K562 (cell line): ENCODE results near the gene MYO1E. TPM values are rescaled to one million over a fixed set of nuclear protein-coding genes. Genes with fewer than 3 reads are reported as not detected.

ENCODE experiments used
- ATAC-seq: fragments of 200-7000 bp; cut with Tn5 transposase; 3 replicates; pipeline ENCODE4 v1.9.1; 2020; ENCODE audit warnings: moderate library complexity
- BruUV-seq: library from RNA; stranded (reverse); fragments of 400-500 nt; replicated peaks from 2 replicates; lab custom pipeline; 2021; lab: Mats Ljungman, UMichigan
- CTCF ChIA-PET: fragments of 300-600 bp; formaldehyde crosslinking; extraction: SDS; loops from one replicate; lab custom pipeline; 2021; ENCODE audit warnings: low intra/inter-chr PET ratio; lab: Yijun Ruan, JAX
- POLR2A ChIA-PET: fragments of 300-600, 350-650 bp; sonication (Branson Sonifier 250); formaldehyde crosslinking; extraction: SDS; loops from one replicate; lab custom pipeline; 2021; ENCODE audit warnings: antibody characterized with exemption, inconsistent platforms; lab: Yijun Ruan, JAX
- DNase-seq, 4 experiments: peaks; one replicate each; pipeline versions ENCODE4 v3.0.0 to v3.0.0-alpha.2; 2011 to 2018; ENCODE audit warnings: low spot score in 3 of 4, mixed read lengths in 3 of 4; ENCODE audit errors: extremely low read depth in 1 of 4
- FAIRE-seq: peaks from 2 replicates; lab custom pipeline; 2011; peaks lifted over from hg19 to GRCh38; lab: Jason Lieb, UNC
- H2AFZ ChIP-seq: 2 replicates; pipeline ENCODE4 v1.6.0; 2011; ENCODE audit warnings: low read depth, low read length, control low read depth, inconsistent platforms
- H3K27ac ChIP-seq: fragments of 200-600 bp; 3 replicates; pipeline ENCODE4 v1.8.0; 2011; ENCODE audit warnings: low read depth, mild to moderate bottlenecking, control low read depth, inconsistent platforms, low read length, moderate library complexity, mixed read lengths; ENCODE audit errors: extremely low read depth
- H3K27me3 ChIP-seq, 2 experiments: fragments of 300-600 bp in 1 of 2; 2 replicates in 1 of 2; 3 replicates in 1 of 2; pipeline versions ENCODE4 v1.6.0 to v1.8.0; 2011; ENCODE audit warnings: inconsistent platforms in 2 of 2, low read length in 2 of 2, mild to moderate bottlenecking in 1 of 2, mixed read lengths in 1 of 2, moderate library complexity in 1 of 2; ENCODE audit not compliant: control insufficient read depth in 2 of 2, insufficient read depth in 2 of 2
- H3K36me3 ChIP-seq: fragments of 300-600 bp; 3 replicates; pipeline ENCODE4 v1.8.0; 2011; ENCODE audit warnings: mild to moderate bottlenecking, low read length, inconsistent platforms; ENCODE audit not compliant: control insufficient read depth, insufficient read depth
- H3K4me1 ChIP-seq, 2 experiments: fragments of 200-600 bp in 1 of 2; replicated peaks in 1 of 2; 2 replicates in 1 of 2; 3 replicates in 1 of 2; pipeline versions ENCODE4 v1.5.1 to v1.8.0; 2011; ENCODE audit warnings: inconsistent platforms in 2 of 2, low read length in 2 of 2, mild to moderate bottlenecking in 1 of 2, mixed read lengths in 1 of 2, moderate library complexity in 1 of 2; ENCODE audit not compliant: control insufficient read depth in 2 of 2, insufficient read depth in 2 of 2
- H3K4me2 ChIP-seq: 2 replicates; pipeline ENCODE4 v1.6.1; 2011; ENCODE audit warnings: low read length, control low read depth, inconsistent platforms, mixed read lengths; ENCODE audit not compliant: insufficient read depth
- H3K4me3 ChIP-seq: fragments of 200-600 bp; sonication (generic), shearing (Covaris generic); 2 replicates; pipeline ENCODE4 v1.5.1; 2016; ENCODE audit warnings: control low read depth, inconsistent platforms
- H3K79me2 ChIP-seq: fragments of 200-600 bp; 3 replicates; pipeline ENCODE4 v1.8.0; 2011; ENCODE audit warnings: low read length, inconsistent platforms; ENCODE audit not compliant: control insufficient read depth, insufficient read depth
- H3K9ac ChIP-seq, 2 experiments: 2 replicates each; pipeline versions ENCODE4 v1.6.0 to v1.6.1; 2011; ENCODE audit warnings: low read depth in 2 of 2, low read length in 2 of 2, control low read depth in 1 of 2, inconsistent platforms in 1 of 2, mild to moderate bottlenecking in 1 of 2, mixed read lengths in 1 of 2; ENCODE audit not compliant: insufficient read depth in 1 of 2
- H3K9me1 ChIP-seq: one replicate; pipeline ENCODE4 v1.6.0; 2011; ENCODE audit warnings: inconsistent platforms, mild to moderate bottlenecking, low read length, moderate library complexity; ENCODE audit not compliant: control insufficient read depth, insufficient read depth
- H3K9me3 ChIP-seq: replicated peaks from 2 replicates; pipeline ENCODE4 v1.5.1; 2011; ENCODE audit warnings: low read depth, low read length, inconsistent platforms; ENCODE audit not compliant: control insufficient read depth, insufficient read depth
- H4K20me1 ChIP-seq: replicated peaks from 2 replicates; pipeline ENCODE4 v1.6.1; 2011; ENCODE audit warnings: low read length, inconsistent platforms, mixed read lengths; ENCODE audit not compliant: control insufficient read depth, insufficient read depth
- CREB3 ChIP-seq: fragments of 450-650 bp; conservative IDR thresholded peaks from 2 replicates; pipeline ENCODE4 v1.6.1; 2016; ENCODE audit warnings: missing genetic modification characterization, low read depth, mild to moderate bottlenecking, missing compliant biosample characterization, moderate library complexity
- DPF2 ChIP-seq: fragments of 450-650 bp; IDR thresholded peaks from 2 replicates; pipeline ENCODE4 v1.6.1; 2016
- MITF ChIP-seq: IDR thresholded peaks from 2 replicates; pipeline ENCODE4 v1.6.1; 2014; ENCODE audit warnings: antibody characterized with exemption
- MTF1 ChIP-seq: fragments of 250-450 bp; sonication (Bioruptor Pico); IDR thresholded peaks from 2 replicates; pipeline ENCODE4 v1.9.0; 2021; ENCODE audit warnings: moderate library complexity, mild to moderate bottlenecking, inconsistent platforms, borderline replicate concordance
- NR0B1 ChIP-seq: fragments of 450-650 bp; IDR thresholded peaks from one replicate; pipeline ENCODE4 v1.6.1; 2018; ENCODE audit warnings: mild to moderate bottlenecking, moderate library complexity; ENCODE audit not compliant: partially characterized antibody
- PHF21A ChIP-seq: fragments of 450-650 bp; IDR thresholded peaks from 2 replicates; pipeline ENCODE4 v1.6.1; 2017; ENCODE audit warnings: low read depth, borderline replicate concordance
- POLR2B ChIP-seq: fragments of 450-650 bp; IDR thresholded peaks from 2 replicates; pipeline ENCODE4 v1.6.1; 2018; ENCODE audit warnings: low read depth; ENCODE audit not compliant: partially characterized antibody
- SRSF3 ChIP-seq: fragments of 200-400 bp; formaldehyde crosslinking; IDR thresholded peaks from 2 replicates; pipeline ENCODE4 v1.6.1; 2016; ENCODE audit warnings: mild to moderate bottlenecking, low read length, moderate library complexity; ENCODE audit not compliant: insufficient read depth
- STAT6 ChIP-seq: sonication (generic); formaldehyde crosslinking; IDR thresholded peaks from 2 replicates; pipeline ENCODE4 v1.8.1; 2023; ENCODE audit warnings: mild to moderate bottlenecking, missing genetic modification reagents
- ZBTB7A ChIP-seq: IDR thresholded peaks from 2 replicates; pipeline ENCODE4 v1.6.1; 2011; ENCODE audit warnings: low read depth, mild to moderate bottlenecking, low read length, moderate library complexity, borderline replicate concordance; ENCODE audit not compliant: control insufficient read depth
- ZFP36 ChIP-seq: fragments of 150-350 bp; IDR thresholded peaks from 2 replicates; pipeline ENCODE4 v1.6.1; 2018; ENCODE audit warnings: low read length, low read depth; ENCODE audit not compliant: partially characterized antibody
- ZNF12 ChIP-seq: sonication (generic); formaldehyde crosslinking; IDR thresholded peaks from 2 replicates; pipeline ENCODE4 v1.4.0; 2020; ENCODE audit warnings: mild to moderate bottlenecking, missing genetic modification reagents
- ZNF583 ChIP-seq: fragments of 250-450 bp; sonication (Bioruptor Pico); IDR thresholded peaks from 2 replicates; pipeline ENCODE4 v1.4.0; 2020
- WGBS: fragments of 100-300 bp; shearing (Covaris generic); methylation state at CpG from one replicate; pipeline ENCODE4 v1.1.6; 2016; ENCODE audit warnings: low coverage, mixed read lengths; ENCODE audit not compliant: insufficient coverage; ENCODE audit errors: missing lambda C conversion rate; 5-methylcytosine and 5-hydroxymethylcytosine counted together
- in situ Hi-C: fragments of 300-500 bp; cut with MboI; formaldehyde crosslinking; loops from 4 replicates; pipeline ENCODE4 v1.15.0; 2018; ENCODE audit warnings: inconsistent platforms, mixed read lengths
- intact Hi-C: fragments of 100-400 bp; cut with micrococcal nuclease; formaldehyde crosslinking; loops from 2 replicates; pipeline ENCODE4 v1.14.2; 2022
- polyA plus RNA-seq, 8 experiments: library from polyadenylated mRNA; depleted of rRNA in 4 of 8; stranded (reverse) in 5 of 8; unstranded in 3 of 8; fragments of >200 nt; fragmentation: Nextera tagmentation in 2 of 8; fragmentation: Illumina TruSeq in 1 of 8; extraction: Ambion mirVana in 2 of 8; extraction: Trizol in 1 of 8; gene quantifications; 2 replicates each; pipeline versions ENCODE4 v1.2.1 to v1.2.3, GENCODE V29; 2011 to 2014; ENCODE audit warnings: inconsistent platforms in 1 of 8, missing spikeins in 1 of 8
- total RNA-seq, 7 experiments: library from RNA; depleted of rRNA in 6 of 7; stranded (reverse); fragments of >200 nt in 6 of 7; fragmentation: Illumina TruSeq in 2 of 7; extraction: Trizol in 2 of 7; gene quantifications; 2 replicates each; pipeline versions ENCODE4 v1.2.1 to v1.2.3, GENCODE V29; 2011 to 2021; ENCODE audit warnings: low replicate concordance in 1 of 7

MYO1E gene
- total and polyA plus RNA-seq, 9 of the 15 experiments (the other 6 are each of a cell fraction or from before 2014, with no cell fraction given) = under 0.01 to 0.44 (median 0.01) TPM; not detected in 6

- Histone ChIP-seq H3K4me3 (no peak overlapping the region), H3K9me1 (no peaks in the 10 kb centered on the region), H3K36me3 (no peaks in the 10 kb centered on the region), H3K9ac (no peak overlapping the region), H2AFZ (no peak overlapping the region), H4K20me1 (no peaks in the 10 kb centered on the region), H3K4me1 (no peaks in the 10 kb centered on the region), H3K27ac (no peak overlapping the region), H3K4me2 (no peak overlapping the region), H3K27me3 (peaks cover 19 to 33% of the 10 kb centered on the region in 2 experiments), H3K79me2 (no peaks in the 10 kb centered on the region), H3K9me3 (no peaks in the 10 kb centered on the region)
- TF ChIP-seq PHF21A = no peak
- no peak for TF ChIP-seq CREB3 (tag)
- TF ChIP-seq DPF2 = no peak
- TF ChIP-seq STAT6 (CRISPR knock-in tag) = no peak
- no peak for TF ChIP-seq ZBTB7A
- no peak for TF ChIP-seq ZNF583
- no peak for TF ChIP-seq MTF1 (CRISPR knock-in tag)
- no peak for TF ChIP-seq NR0B1
- TF ChIP-seq MITF = no peak
- TF ChIP-seq POLR2B = no peak
- TF ChIP-seq ZNF12 = no peak
- no peak for TF ChIP-seq SRSF3
- no peak for TF ChIP-seq ZFP36
- no peak for ATAC-seq
- in situ Hi-C loops (no loop called here), intact Hi-C loops (no loop called here)
- no peak for DNase-seq
- no TSS peak for BruUV-seq
- ChIA-PET CTCF (interaction anchor here (0.6 kb wide), 1 partner anchor 630 kb away, joined by 3 read pairs; no protein-coding TSS in a partner anchor), POLR2A (no interaction called here)
- no peak for FAIRE-seq
- 3% methylated on average over 7 of the region's 7 CpGs for WGBS
These were observed 26.9 kb upstream of the MYO1E start for GRCh38 chr15:59399465-59400102.
